Neural cell (in vitro differentiated cells): Measurements from ENCODE around the gene CLIC4.

Experiments used
- CTCF ChIP-seq: fragments of 450-650 bp; IDR thresholded peaks from 2 replicates; pipeline ENCODE4 v1.5.1; 2014; ENCODE audit warnings: antibody characterized with exemption, mild to moderate bottlenecking, moderate library complexity; ENCODE audit not compliant: poor library complexity, severe bottlenecking
- EP300 ChIP-seq: fragments of 450-650 bp; conservative IDR thresholded peaks from 2 replicates; pipeline ENCODE4 v1.6.1; 2014; ENCODE audit warnings: antibody characterized with exemption, mild to moderate bottlenecking, moderate library complexity; ENCODE audit not compliant: poor library complexity, severe bottlenecking
- REST ChIP-seq: IDR thresholded peaks from 2 replicates; pipeline ENCODE4 v1.6.1; 2012; ENCODE audit warnings: borderline replicate concordance

- TF ChIP-seq CTCF (no peak), REST (no peak), EP300 (no peak)
Measured at GRCh38 chr1:24782689-24783088, 37.4 kb downstream of the CLIC4 start.
